PFSK-1 (cell line): ENCODE measurements around the gene SLC10A7.

Experiments used
- FOXP2 ChIP-seq: optimal IDR thresholded peaks from 2 replicates; pipeline ENCODE3; 2011; ENCODE audit warnings: borderline replicate concordance, control low read depth, inconsistent platforms; ENCODE audit not compliant: insufficient read depth; ENCODE audit errors: extremely low read length, extremely low read depth
- POLR2AphosphoS5 ChIP-seq: IDR thresholded peaks from 2 replicates; pipeline ENCODE4 v1.6.1; 2012; ENCODE audit warnings: low read depth, mild to moderate bottlenecking, control low read depth, low read length, moderate library complexity
- REST ChIP-seq, 2 experiments: IDR thresholded peaks; 2 replicates each; pipeline versions ENCODE4 v1.6.1 to v1.8.0; 2011 to 2012; ENCODE audit warnings: low read depth in 2 of 2, low read length in 2 of 2, control low read depth in 1 of 2, inconsistent platforms in 1 of 2, mild to moderate bottlenecking in 1 of 2, moderate library complexity in 1 of 2; ENCODE audit not compliant: insufficient read depth in 1 of 2
- SIN3A ChIP-seq: IDR thresholded peaks from 2 replicates; pipeline ENCODE4 v1.6.1; 2012; ENCODE audit warnings: mild to moderate bottlenecking, low read length, moderate library complexity, borderline replicate concordance; ENCODE audit not compliant: insufficient read depth
- TAF1 ChIP-seq: IDR thresholded peaks from 2 replicates; pipeline ENCODE4 v1.6.1; 2012; ENCODE audit warnings: low read length, control low read depth, borderline replicate concordance; ENCODE audit not compliant: insufficient read depth

The SLC10A7 gene

GRCh38 chr4:146477054-146477453 is 44.7 kb downstream of the SLC10A7 start:
- no peak for TF ChIP-seq TAF1
- TF ChIP-seq POLR2AphosphoS5 = no peak
- no peak for TF ChIP-seq FOXP2
- no peak for TF ChIP-seq REST (IDR thresholded peaks at IDR 0.05; ENCODE audit: insufficient read depth in 1 of 2, low read depth in 2 of 2, low read length in 2 of 2)
- no peak for TF ChIP-seq SIN3A

GRCh38 chr4:146472404-146472803 is 49.3 kb downstream of the SLC10A7 start:
- TF ChIP-seq SIN3A (no peak), REST (IDR thresholded peaks at IDR 0.05; ENCODE audit: insufficient read depth in 1 of 2, low read depth in 2 of 2, low read length in 2 of 2) (no peak), FOXP2 (no peak), TAF1 (no peak), POLR2AphosphoS5 (no peak)

- TF ChIP-seq TAF1 (no peak), POLR2AphosphoS5 (no peak), SIN3A (no peak), FOXP2 (no peak), REST (IDR thresholded peaks at IDR 0.05; ENCODE audit: insufficient read depth in 1 of 2, low read depth in 2 of 2, low read length in 2 of 2) (no peak)
Observed at GRCh38 chr4:146470604-146471003, 51.1 kb downstream of the SLC10A7 start.

GRCh38 chr4:146469022-146469421 is 52.7 kb downstream of the SLC10A7 start:
- TF ChIP-seq POLR2AphosphoS5 (no peak), TAF1 (no peak), REST (IDR thresholded peaks at IDR 0.05; ENCODE audit: insufficient read depth in 1 of 2, low read depth in 2 of 2, low read length in 2 of 2) (no peak), SIN3A (no peak), FOXP2 (no peak)

GRCh38 chr4:146465628-146466027 is 56.1 kb downstream of the SLC10A7 start:
- TF ChIP-seq REST (IDR thresholded peaks at IDR 0.05; ENCODE audit: insufficient read depth in 1 of 2, low read depth in 2 of 2, low read length in 2 of 2) (no peak), POLR2AphosphoS5 (no peak), FOXP2 (no peak), TAF1 (no peak), SIN3A (no peak)
